HepG2 (cell line): ENCODE measurements around the gene SUPT6H. TPM values are rescaled to one million over a fixed set of nuclear protein-coding genes. Genes with fewer than 3 reads are reported as not detected.
A peak's percentile ranks its signal among the peaks of the same experiment; 100 is the strongest.

ENCODE experiments used
- AKNA ChIP-seq: sonication (generic); formaldehyde crosslinking; IDR thresholded peaks from 2 replicates; pipeline ENCODE4 v1.4.0; 2020; ENCODE audit warnings: missing genetic modification reagents, borderline replicate concordance
- CREB1 ChIP-seq, 2 experiments: fragments of 450-650 bp in 1 of 2; IDR thresholded peaks; 2 replicates each; pipeline ENCODE4 v1.6.1; 2016 to 2017; ENCODE audit warnings: control low read depth in 1 of 2, mild to moderate bottlenecking in 1 of 2, missing compliant biosample characterization in 1 of 2, missing genetic modification characterization in 1 of 2
- GMEB1 ChIP-seq: sonication (generic); formaldehyde crosslinking; IDR thresholded peaks from 2 replicates; pipeline ENCODE4 v1.5.1; 2020; ENCODE audit warnings: missing genetic modification reagents, mild to moderate bottlenecking, borderline replicate concordance
- GPBP1L1 ChIP-seq: sonication (generic); formaldehyde crosslinking; IDR thresholded peaks from 2 replicates; pipeline ENCODE4 v1.5.0; 2020; ENCODE audit warnings: mild to moderate bottlenecking, missing genetic modification reagents
- HDAC6 ChIP-seq: fragments of 200-600 bp; sonication (generic); IDR thresholded peaks from 2 replicates; pipeline ENCODE4 v1.7.0; 2017; ENCODE audit warnings: mild to moderate bottlenecking, antibody characterized with exemption, low read length, low read depth
- MEIS2 ChIP-seq: sonication (generic); formaldehyde crosslinking; IDR thresholded peaks from 2 replicates; pipeline ENCODE4 v1.9.0; 2021; ENCODE audit warnings: mild to moderate bottlenecking, missing genetic modification reagents
- NR2F1 ChIP-seq, 2 experiments: fragments of 450-650 bp in 1 of 2; formaldehyde crosslinking in 1 of 2; IDR thresholded peaks; 2 replicates each; pipeline versions ENCODE4 v1.5.0 to v1.6.1; 2016 to 2020; ENCODE audit warnings: mild to moderate bottlenecking in 1 of 2, missing compliant biosample characterization in 1 of 2, missing genetic modification reagents in 1 of 2, moderate library complexity in 1 of 2
- SMAD1 ChIP-seq: sonication (generic); formaldehyde crosslinking; IDR thresholded peaks from 2 replicates; pipeline ENCODE4 v1.4.0; 2020; ENCODE audit warnings: missing genetic modification reagents, low read depth, mild to moderate bottlenecking, borderline replicate concordance
- ZBTB26 ChIP-seq: IDR thresholded peaks from 2 replicates; pipeline ENCODE4 v1.6.1; 2016; ENCODE audit warnings: missing compliant biosample characterization, missing genetic modification reagents, borderline replicate concordance
- ZNF225 ChIP-seq: sonication (generic); formaldehyde crosslinking; IDR thresholded peaks from 2 replicates; pipeline ENCODE4 v1.4.0; 2020; ENCODE audit warnings: mild to moderate bottlenecking, missing genetic modification reagents
- ZNF329 ChIP-seq: sonication (generic); formaldehyde crosslinking; IDR thresholded peaks from 2 replicates; pipeline ENCODE4 v1.9.0; 2021; ENCODE audit warnings: low read depth, mild to moderate bottlenecking, missing genetic modification reagents
- ZNF501 ChIP-seq: sonication (generic); formaldehyde crosslinking; IDR thresholded peaks from 2 replicates; pipeline ENCODE4 v1.5.1; 2020; ENCODE audit warnings: mild to moderate bottlenecking, moderate library complexity, missing genetic modification reagents
- ZNF550 ChIP-seq: sonication (generic); formaldehyde crosslinking; IDR thresholded peaks from 2 replicates; pipeline ENCODE4 v1.4.0; 2020; ENCODE audit warnings: mild to moderate bottlenecking, missing genetic modification reagents, borderline replicate concordance
- ZNF589 ChIP-seq: sonication (generic); formaldehyde crosslinking; conservative IDR thresholded peaks from 2 replicates; pipeline ENCODE4 v1.8.0; 2022; ENCODE audit warnings: mild to moderate bottlenecking, moderate library complexity, missing genetic modification reagents
- ZNF710 ChIP-seq: sonication (generic); formaldehyde crosslinking; IDR thresholded peaks from 2 replicates; pipeline ENCODE4 v1.5.0; 2020; ENCODE audit warnings: mild to moderate bottlenecking, missing genetic modification reagents, borderline replicate concordance
- polyA plus RNA-seq, 8 experiments: library from polyadenylated mRNA; depleted of rRNA in 3 of 8; stranded (reverse) in 7 of 8; unstranded in 1 of 8; fragments of >200 nt; fragmentation: Illumina TruSeq in 4 of 8; extraction: Trizol in 4 of 8; gene quantifications; 2 replicates each; pipeline versions ENCODE4 v1.2.1 to v1.2.3, GENCODE V29; 2011 to 2016; ENCODE audit warnings: low read depth in 4 of 8, missing spikeins in 1 of 8, mixed read lengths in 1 of 8; ENCODE audit not compliant: insufficient read depth in 1 of 8
- total RNA-seq, 5 experiments: library from RNA; depleted of rRNA; stranded (reverse); fragments of >200 nt; fragmentation: Illumina TruSeq; extraction: Trizol; gene quantifications; 2 replicates each; pipeline ENCODE4 v1.2.3, GENCODE V29; 2016; ENCODE audit warnings: low read depth in 1 of 5

The SUPT6H gene
- total and polyA plus RNA-seq, 2 of the 13 experiments (the other 11 are each of a cell fraction or from before 2014, with no cell fraction given) = 32.7 to 39.9 TPM

GRCh38 chr17:28726627-28727491, 64.9 kb downstream of the SUPT6H start (continued):
- TF ChIP-seq AKNA (CRISPR knock-in tag) = no peak
- no peak for TF ChIP-seq CREB1 (IDR thresholded peaks at IDR 0.05)
- no peak for TF ChIP-seq CREB1 (CRISPR knock-in tag; IDR thresholded peaks at IDR 0.05)
- TF ChIP-seq ZNF710 (CRISPR knock-in tag) = peak; percentile 19; the same call in 1 of the 2 replicates
- TF ChIP-seq MEIS2 (CRISPR knock-in tag) = no peak; the same call in 1 of the 2 replicates
- no peak for TF ChIP-seq ZNF225
- no peak for TF ChIP-seq NR2F1 (CRISPR knock-in tag; IDR thresholded peaks at IDR 0.05)
- no peak for TF ChIP-seq ZNF589 (CRISPR knock-in tag)
- TF ChIP-seq GPBP1L1 (CRISPR knock-in tag) = no peak
- TF ChIP-seq ZNF550 (CRISPR knock-in tag) = no peak
- TF ChIP-seq HDAC6 = no peak
- no peak; the same call in 1 of the 2 replicates for TF ChIP-seq ZNF329
- TF ChIP-seq SMAD1 (CRISPR knock-in tag) = no peak
- no peak for TF ChIP-seq ZBTB26 (CRISPR knock-in tag)
- peak; percentile 59; the same call in 1 of the 2 replicates for TF ChIP-seq GMEB1 (CRISPR knock-in tag)
- TF ChIP-seq ZNF501 = peak; percentile 82
